ENCODE data around the gene PRKCE. TPM values are rescaled to one million over a fixed set of nuclear protein-coding genes. Genes with fewer than 3 reads are reported as not detected.

The PRKCE gene
- total and polyA plus RNA-seq, 2 of the 8 experiments (the other 6 are each of a cell fraction or from before 2014, with no cell fraction given) = 0.54 to 2.1 TPM

GRCh38 chr2:46177461-46178089 lies 526.1 kb downstream of the PRKCE start (continued):
- no peak for TF ChIP-seq ATF3 (IDR thresholded peaks at IDR 0.05; ENCODE audit: insufficient read depth, low read depth, low read length)
